IgD-negative memory B cell (primary cell): ENCODE results near the gene TEX29. TPM values are rescaled to one million over a fixed set of nuclear protein-coding genes. Genes with fewer than 3 reads are reported as not detected.

Experiments
- H3K27ac Mint-ChIP-seq, 3 donors: one replicate each; pipeline ENCODE4 v1.8.0; 2020 to 2022; ENCODE audit warnings: mild to moderate bottlenecking in 3 of 3, mixed read lengths in 3 of 3, moderate library complexity in 1 of 3
- H3K27me3 Mint-ChIP-seq: one replicate; pipeline ENCODE4 v1.8.0; 2021; ENCODE audit warnings: mixed read lengths
- H3K36me3 Mint-ChIP-seq: one replicate; pipeline ENCODE4 v1.8.0; 2020; ENCODE audit warnings: mild to moderate bottlenecking, mixed read lengths
- H3K4me1 Mint-ChIP-seq, 3 donors: one replicate each; pipeline ENCODE4 v1.8.0; 2020 to 2022; ENCODE audit warnings: mixed read lengths in 3 of 3, mild to moderate bottlenecking in 1 of 3
- H3K4me3 Mint-ChIP-seq, 4 donors: one replicate each; pipeline ENCODE4 v1.8.0; 2020 to 2022; ENCODE audit warnings: mild to moderate bottlenecking in 4 of 4, mixed read lengths in 4 of 4, moderate library complexity in 3 of 4
- H3K9me3 Mint-ChIP-seq, 3 donors: one replicate each; pipeline ENCODE4 v1.8.0; 2020 to 2021; ENCODE audit warnings: mixed read lengths in 3 of 3, mild to moderate bottlenecking in 1 of 3
- polyA plus RNA-seq: library from polyadenylated mRNA; unstranded; fragments of 300-500 nt; fragmentation: Illumina TruSeq; gene quantifications from one replicate; pipeline ENCODE4 v1.2.3, GENCODE V29; 2021

Gene TEX29
- polyA plus RNA-seq, 1 donor from 2014 or later, result not detected

DNA sequence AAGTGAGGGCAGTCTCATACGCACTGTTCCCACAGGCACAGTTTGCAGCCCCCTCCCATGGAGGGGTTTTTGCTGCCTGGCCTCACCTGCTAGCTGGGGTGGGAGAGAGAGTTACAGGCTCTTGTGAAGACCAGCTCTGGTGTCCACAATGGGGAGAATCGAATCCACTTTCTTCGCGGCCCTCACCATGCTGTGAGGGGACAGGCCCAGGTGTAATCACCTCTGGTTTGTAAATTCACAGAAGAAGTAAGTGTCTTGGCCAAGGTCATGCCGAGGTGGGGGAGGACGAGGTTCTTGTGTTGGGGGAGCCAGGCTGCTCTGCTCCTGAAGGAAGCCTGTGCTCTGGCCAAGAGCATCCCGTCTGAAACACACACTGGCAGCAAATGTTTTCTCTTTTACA is 39.5 kb downstream of the TEX29 start:
- no peaks in the 10 kb centered on the region for H3K36me3 Mint-ChIP-seq
- H3K9me3 Mint-ChIP-seq, result peaks cover 0 to 2% (median 0%) of the 10 kb centered on the region in 3 donors
- no peak overlapping the region for H3K4me3 Mint-ChIP-seq
- no peaks in the 10 kb centered on the region for H3K4me1 Mint-ChIP-seq
- H3K27me3 Mint-ChIP-seq, result peaks cover 8% of the 10 kb centered on the region
- no peak overlapping the region for H3K27ac Mint-ChIP-seq

DNA sequence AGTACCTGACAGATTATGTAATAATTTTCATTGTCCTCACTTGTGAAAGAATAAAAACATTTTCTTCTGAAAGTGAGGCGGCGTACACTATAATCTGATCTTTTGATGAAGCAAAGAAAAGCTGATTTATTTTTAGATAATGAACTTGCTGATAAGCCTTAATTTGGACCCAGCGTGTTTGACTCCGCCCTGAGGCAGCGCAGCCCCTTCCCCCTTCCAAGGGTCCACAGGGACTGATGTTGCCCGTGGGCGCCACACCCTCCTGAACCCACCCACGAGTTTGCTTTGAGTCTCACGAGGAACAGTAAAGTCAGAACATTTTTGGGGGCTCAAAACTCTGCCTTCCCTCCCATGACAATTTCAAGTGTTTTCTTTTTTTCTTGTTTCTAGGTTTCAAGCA is 40.0 kb downstream of the TEX29 start:
- Mint-ChIP-seq H3K4me3 (no peak overlapping the region), H3K27ac (no peak overlapping the region), H3K4me1 (no peaks in the 10 kb centered on the region), H3K27me3 (peaks cover 8% of the 10 kb centered on the region), H3K9me3 (peaks cover 0 to 2% (median 0%) of the 10 kb centered on the region in 3 donors), H3K36me3 (no peaks in the 10 kb centered on the region)

DNA sequence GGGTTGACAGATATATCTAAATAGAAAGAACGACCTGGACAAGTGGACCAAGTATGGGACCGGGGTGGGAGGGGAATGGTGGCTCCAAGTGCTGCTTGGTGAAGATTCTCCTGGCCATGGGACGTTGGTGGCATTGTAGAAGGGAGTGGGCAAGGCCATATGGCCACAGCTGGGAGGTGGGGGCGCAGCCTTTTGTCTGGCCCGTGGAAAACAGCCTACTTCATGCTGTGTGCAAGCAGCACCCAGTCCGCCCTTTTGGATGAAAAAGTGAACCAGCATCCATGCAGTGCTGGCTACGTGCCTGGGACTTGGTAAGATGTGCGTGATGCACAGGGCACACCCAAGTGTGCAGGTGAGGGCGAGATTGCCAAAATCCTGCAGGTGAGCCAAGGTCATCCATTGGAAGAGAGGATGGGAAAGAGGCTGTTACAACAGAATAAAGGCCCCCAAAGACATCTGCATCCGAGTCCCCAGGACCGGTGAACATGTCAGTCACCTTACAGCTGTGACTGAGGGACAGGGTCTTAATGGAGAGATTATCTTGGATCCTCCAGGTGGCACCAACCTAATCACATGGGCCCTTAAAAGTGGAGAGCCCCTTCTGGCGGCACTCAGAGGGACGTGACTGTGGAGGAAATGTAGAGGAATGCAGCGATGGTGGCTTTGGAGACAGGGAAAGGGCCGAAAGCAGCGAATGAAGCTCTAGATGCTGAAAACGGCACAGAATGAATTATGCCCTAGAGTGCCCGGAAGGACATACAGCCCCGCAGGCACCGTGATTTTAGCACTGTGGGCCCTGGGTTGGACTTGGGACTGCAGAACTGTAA is 40.8 kb downstream of the TEX29 start:
- peaks cover 8% of the 10 kb centered on the region for H3K27me3 Mint-ChIP-seq
- H3K9me3 Mint-ChIP-seq, result peaks cover 0 to 2% (median 0%) of the 10 kb centered on the region in 3 donors
- no peak overlapping the region for H3K4me3 Mint-ChIP-seq
- H3K4me1 Mint-ChIP-seq, result no peaks in the 10 kb centered on the region
- H3K36me3 Mint-ChIP-seq, result no peaks in the 10 kb centered on the region
- H3K27ac Mint-ChIP-seq, result no peak overlapping the region

DNA sequence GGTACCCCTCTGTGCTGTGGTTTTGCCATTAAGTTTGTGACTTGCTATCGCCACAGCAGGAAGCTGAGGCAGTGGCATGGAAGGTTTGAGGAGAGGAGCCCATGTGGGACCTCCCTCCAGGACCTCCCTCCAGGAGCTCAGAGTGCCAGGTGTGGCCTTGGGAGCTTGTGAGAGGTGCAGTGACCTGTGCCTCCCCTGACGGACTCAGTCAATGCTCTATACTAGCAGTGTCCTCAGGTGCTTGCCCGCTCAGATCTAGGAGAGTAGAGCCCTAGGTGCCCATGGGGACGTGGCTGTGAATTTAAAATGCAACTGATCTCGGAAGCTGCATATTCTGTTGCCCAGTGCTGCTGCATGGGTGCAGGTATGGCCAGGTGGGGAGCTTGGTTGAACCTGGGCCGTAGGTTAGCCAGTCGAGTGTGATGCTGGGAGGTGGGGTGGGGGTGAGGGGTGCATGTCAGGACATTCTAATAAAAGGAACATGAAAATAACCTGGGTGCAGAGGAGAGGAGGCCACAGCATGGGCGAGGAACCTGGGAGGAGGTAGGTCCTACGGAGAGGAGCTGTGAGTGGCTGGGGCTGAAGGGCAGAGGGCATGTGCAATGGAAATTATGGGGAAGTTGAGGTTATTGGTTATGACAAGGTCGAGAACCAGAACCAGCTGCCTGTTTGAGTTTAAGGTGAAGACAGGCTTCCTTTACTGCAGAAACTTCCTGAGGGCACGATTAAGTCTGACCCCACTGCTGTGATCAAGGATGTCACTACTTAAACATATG is 41.6 kb downstream of the TEX29 start:
- no peak overlapping the region for H3K27ac Mint-ChIP-seq
- H3K4me1 Mint-ChIP-seq, result no peaks in the 10 kb centered on the region
- peaks cover 8% of the 10 kb centered on the region for H3K27me3 Mint-ChIP-seq
- no peaks in the 10 kb centered on the region for H3K36me3 Mint-ChIP-seq
- H3K4me3 Mint-ChIP-seq, result no peak overlapping the region
- peaks cover 0 to 2% (median 0%) of the 10 kb centered on the region in 3 donors for H3K9me3 Mint-ChIP-seq

DNA sequence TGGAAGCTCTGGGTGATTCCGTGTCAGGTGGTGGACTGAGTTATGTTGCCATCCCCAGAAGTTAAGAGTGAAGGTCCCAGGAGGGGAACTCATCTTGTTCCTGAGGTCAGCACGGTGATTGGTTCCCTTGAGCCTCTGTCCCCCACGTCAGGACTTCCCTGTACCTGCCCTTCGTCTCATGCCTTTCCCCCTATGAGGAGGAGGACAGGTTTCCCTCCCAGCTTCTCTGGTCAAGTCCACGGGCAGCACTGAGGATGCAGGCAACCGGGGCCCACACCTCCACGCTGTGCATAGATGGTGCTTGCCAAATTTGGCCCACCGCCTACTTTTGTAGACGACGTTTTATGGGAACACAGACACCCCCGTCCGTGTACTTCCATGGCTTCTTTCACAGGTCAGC is 42.7 kb downstream of the TEX29 start:
- no peak overlapping the region for H3K4me3 Mint-ChIP-seq
- H3K27me3 Mint-ChIP-seq, result peaks cover 8% of the 10 kb centered on the region
- H3K36me3 Mint-ChIP-seq, result no peaks in the 10 kb centered on the region
- peaks cover 0 to 2% (median 0%) of the 10 kb centered on the region in 3 donors for H3K9me3 Mint-ChIP-seq
- no peak overlapping the region for H3K27ac Mint-ChIP-seq
- no peaks in the 10 kb centered on the region for H3K4me1 Mint-ChIP-seq

DNA sequence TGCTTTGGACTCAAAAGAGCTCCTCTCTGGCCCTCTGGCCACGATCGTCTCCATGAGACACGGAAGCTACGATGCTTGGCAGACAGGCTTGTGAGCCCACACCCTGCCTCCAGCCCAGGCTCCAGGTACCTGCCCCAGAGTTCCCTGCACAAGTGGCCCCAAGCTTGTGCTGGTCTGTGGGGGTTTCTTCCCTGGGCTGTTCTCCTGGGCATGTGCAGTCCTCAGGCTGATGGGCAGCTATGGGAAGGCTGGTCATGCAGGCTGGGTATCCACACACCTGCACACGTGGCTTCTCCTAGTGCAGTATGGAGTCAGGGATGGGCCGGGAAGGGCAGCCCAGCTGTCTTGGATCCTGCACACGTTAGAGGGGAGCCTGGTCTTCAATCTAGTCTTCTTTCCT is 43.1 kb downstream of the TEX29 start:
- Mint-ChIP-seq H3K27me3 (peaks cover 8% of the 10 kb centered on the region), H3K36me3 (no peaks in the 10 kb centered on the region), H3K4me1 (no peaks in the 10 kb centered on the region), H3K27ac (no peak overlapping the region), H3K4me3 (no peak overlapping the region), H3K9me3 (peaks cover 0 to 2% (median under 1%) of the 10 kb centered on the region in 3 donors)

DNA sequence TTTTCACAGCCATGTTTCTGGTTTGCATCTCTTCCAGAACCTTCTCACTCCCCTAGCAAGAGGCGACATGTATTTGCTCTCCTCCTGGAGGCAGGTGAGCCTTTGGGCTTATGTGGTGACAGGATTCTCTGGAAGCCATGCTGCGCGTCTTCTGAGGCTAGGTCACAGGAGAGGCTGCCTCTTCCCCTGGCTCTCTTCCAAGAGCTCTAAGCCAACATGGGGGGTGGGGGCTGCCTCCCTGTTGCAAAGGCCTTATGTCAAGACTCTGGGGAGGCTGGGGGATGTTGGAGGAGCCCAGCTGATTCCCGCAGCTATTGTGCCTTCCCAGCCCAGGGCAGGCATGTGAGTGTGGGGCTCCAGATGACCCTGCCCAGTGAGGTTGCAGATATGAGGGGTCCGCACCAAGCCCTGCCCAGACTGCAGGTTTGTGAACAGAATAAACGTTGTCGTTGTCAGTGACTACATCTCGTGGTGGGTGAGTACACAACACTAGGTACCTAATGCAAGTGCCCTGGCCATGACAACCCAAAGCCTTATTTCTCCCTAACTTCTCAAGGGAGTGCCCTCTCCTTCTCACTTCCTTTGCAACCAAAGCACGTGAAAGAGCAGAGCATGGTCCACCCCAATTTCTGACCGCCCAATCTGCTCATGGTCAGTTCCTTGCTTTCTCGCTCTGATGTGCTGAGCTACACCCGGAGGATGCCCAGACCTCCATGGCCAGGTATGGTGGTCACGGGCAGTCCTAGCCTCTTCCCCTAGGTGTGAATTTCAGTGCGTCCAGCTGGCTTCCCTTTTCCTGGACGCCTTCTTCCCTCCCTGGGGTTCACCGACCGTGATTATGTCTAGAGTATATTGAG is 44.9 kb downstream of the TEX29 start:
- H3K4me1 Mint-ChIP-seq, result no peaks in the 10 kb centered on the region
- H3K4me3 Mint-ChIP-seq, result no peak overlapping the region
- peaks cover 0 to 8% (median 4%) of the 10 kb centered on the region in 3 donors for H3K9me3 Mint-ChIP-seq
- H3K27me3 Mint-ChIP-seq, result peaks cover 8% of the 10 kb centered on the region
- no peak overlapping the region for H3K27ac Mint-ChIP-seq
- no peaks in the 10 kb centered on the region for H3K36me3 Mint-ChIP-seq

DNA sequence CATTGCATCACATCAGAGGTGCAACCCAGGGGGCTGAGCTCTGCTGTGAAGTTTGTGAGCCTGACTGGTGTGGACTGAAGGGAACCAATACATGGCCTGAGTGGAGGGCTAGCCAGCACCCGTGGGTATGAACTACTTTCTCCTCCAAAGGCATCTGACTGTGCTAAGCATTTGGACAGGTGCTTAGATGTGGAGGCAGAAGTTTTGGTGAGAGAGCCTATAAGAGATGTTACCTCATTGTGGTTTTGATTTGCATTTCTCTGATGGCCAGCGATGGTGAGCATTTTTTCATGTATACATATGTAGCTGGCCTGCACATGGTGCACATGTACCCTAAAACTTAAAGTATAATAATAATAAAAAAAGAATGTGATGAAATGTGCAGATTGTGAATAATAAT is 46.9 kb downstream of the TEX29 start:
- H3K27ac Mint-ChIP-seq, result no peak overlapping the region

DNA sequence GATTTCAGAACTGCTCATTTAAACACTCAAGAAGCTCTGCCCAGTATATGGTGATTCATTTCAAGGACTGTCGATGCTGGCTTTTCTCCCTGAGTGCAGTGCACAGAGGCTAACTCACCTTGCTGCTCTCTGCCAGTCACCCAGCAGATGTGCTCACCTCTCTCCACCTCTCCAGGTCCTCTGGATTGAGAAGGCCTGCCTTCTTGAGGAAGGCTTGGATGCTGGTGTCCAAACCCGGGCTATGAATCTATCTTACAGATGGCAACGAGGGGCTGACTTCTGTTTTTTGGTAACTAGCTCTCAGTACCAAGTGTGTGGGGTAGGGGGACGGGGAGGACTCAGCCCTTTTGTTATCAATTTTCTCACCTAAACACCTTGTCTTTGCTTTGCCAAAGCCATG is 47.6 kb downstream of the TEX29 start:
- Mint-ChIP-seq H3K4me3 (no peak overlapping the region), H3K27me3 (peaks cover 1% of the 10 kb centered on the region), H3K36me3 (no peaks in the 10 kb centered on the region), H3K9me3 (peaks cover 0 to 8% (median 4%) of the 10 kb centered on the region in 3 donors), H3K4me1 (no peaks in the 10 kb centered on the region), H3K27ac (no peak overlapping the region)

More for the DNA sequence above, 46.9 kb downstream of the TEX29 start:
- Mint-ChIP-seq H3K9me3 (peaks cover 0 to 8% (median 6%) of the 10 kb centered on the region in 3 donors), H3K36me3 (no peaks in the 10 kb centered on the region), H3K4me3 (no peak overlapping the region), H3K4me1 (no peaks in the 10 kb centered on the region), H3K27me3 (peaks cover 4% of the 10 kb centered on the region)

DNA sequence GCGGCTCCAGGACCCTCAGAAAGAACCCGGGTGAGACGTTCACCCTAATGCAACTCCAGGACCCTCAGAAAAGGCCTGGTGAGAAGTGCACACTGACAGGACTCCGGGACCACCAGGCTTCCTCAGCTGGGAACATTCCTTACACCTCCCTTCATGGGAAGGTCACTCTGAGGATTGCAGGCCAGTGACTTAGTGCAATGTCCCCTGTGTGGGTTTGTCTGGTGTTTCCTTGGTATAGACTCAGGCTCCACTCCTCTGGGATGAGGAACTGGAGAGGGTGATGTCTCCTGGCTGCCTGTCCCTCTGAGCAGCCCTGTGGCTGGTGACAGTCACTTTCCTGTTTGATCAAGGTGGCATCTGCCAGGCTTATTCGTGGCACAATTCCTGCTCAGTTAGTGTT is 49.7 kb downstream of the TEX29 start:
- H3K9me3 Mint-ChIP-seq, result peaks cover 0 to 8% (median 4%) of the 10 kb centered on the region in 3 donors
- H3K4me3 Mint-ChIP-seq, result no peak overlapping the region
- no peaks in the 10 kb centered on the region for H3K4me1 Mint-ChIP-seq
- no peak overlapping the region for H3K27ac Mint-ChIP-seq
- H3K36me3 Mint-ChIP-seq, result no peaks in the 10 kb centered on the region
- no peaks in the 10 kb centered on the region for H3K27me3 Mint-ChIP-seq

DNA sequence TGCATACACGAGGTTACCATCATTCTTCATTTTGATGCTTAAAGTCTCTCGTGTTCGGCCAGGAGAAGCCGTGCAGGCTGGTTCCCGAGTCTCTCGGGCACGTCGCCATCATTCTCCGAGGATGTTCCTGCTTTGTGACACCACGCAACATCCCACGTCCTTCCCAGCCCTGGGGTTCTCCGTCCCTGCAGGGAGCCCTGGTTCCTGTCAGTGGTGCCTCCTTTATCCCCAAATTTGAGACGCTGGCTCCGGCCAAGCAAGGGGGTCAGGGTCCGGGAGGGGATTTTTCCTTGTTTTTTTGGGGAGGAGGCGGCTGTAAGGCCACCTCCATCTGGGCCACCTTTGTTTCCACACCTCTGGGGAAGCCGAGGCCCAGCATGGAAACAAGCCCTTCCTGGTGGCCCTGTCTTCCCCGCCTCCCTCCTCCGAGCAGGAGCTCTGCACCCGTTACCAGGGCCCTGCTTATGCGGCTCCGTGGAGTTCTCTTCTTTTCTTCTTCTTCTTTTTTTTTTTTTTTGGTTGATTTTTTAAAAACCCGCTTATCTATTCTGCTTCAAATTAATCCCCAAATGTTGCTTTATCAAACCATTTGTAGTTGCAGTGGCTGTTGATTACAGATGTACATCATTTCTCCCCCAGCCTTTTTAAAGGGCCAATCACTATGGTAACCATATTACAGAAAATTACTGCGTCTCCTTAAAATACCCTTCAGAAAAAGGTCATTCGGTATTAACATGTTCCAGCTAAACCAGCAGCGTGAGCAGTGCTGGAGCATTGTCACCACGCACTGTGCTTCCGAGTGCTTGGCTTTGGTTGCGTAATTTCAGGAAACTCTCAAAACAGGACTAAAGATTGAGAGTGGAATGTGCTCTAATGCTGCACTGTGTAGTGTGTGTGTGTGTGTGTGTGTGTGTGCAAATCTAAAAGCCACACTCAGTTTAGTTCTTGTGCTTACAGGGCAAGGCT is 50.4 kb downstream of the TEX29 start:
- Mint-ChIP-seq H3K36me3 (no peaks in the 10 kb centered on the region), H3K9me3 (peaks cover 0 to 8% (median 4%) of the 10 kb centered on the region in 3 donors), H3K4me1 (no peaks in the 10 kb centered on the region), H3K4me3 (no peak overlapping the region), H3K27ac (no peak overlapping the region), H3K27me3 (no peaks in the 10 kb centered on the region)

DNA sequence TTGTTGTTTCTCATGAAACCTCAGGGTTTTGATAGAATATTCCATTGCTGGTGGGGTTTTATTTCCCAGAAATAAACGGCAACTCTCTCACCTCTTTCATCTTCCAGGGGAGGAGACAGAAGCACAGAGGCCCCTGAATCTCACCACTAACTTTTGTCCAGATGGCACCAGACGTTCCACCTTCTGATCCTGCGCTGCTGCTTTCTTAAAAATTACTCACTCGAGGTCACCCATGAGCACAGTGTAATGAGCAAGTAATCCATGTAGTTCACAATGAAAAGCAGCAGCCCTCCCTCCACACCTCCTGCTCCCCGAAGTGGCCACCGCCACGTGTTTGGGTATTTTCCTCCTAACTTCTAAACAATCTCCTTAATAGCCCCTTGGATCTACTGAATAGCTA is 51.3 kb downstream of the TEX29 start:
- H3K4me3 Mint-ChIP-seq, result no peak overlapping the region
- no peaks in the 10 kb centered on the region for H3K4me1 Mint-ChIP-seq
- H3K9me3 Mint-ChIP-seq, result peaks cover 0 to 8% (median 4%) of the 10 kb centered on the region in 3 donors
- H3K27me3 Mint-ChIP-seq, result no peaks in the 10 kb centered on the region
- H3K36me3 Mint-ChIP-seq, result no peaks in the 10 kb centered on the region
- no peak overlapping the region for H3K27ac Mint-ChIP-seq

DNA sequence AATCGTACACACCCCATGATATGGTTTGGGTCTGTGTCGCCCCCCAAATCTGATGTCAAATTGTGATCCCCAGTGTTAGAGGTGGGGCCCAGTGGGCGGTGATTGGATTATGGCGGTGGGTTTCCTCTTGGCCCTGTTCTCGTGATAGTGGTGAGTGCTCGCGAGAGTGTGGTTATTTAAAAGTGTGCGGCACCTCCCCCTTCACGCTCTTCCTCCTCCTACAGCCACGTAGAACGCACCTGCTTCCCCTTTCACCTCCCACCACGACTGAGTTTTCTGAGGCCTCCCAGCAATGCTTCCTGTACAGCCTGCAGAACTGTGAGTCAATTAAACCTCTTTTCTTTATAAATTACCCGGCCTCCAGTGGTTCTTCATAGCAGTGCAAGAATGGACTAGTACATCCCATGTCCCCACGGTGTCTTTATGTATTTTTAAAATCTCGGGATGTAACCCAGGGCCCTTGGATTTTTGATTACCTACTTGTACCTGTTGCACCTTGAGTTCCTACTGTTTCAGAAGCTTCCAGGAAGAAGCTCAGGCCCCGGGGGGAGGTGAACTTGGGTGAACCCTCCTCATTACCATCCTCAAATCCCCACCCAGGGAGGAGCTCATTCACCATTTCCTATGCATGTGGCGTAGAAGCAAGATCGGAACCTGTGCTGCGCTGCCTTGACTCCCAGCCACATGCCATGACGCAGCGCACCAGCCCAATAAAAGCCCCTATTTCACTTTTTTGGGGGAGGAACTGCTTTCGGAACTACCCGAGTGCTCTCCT is 52.4 kb downstream of the TEX29 start:
- no peaks in the 10 kb centered on the region for H3K36me3 Mint-ChIP-seq
- peak overlapping the region in 1 of 3 donors; percentile 39 for H3K27ac Mint-ChIP-seq
- H3K4me3 Mint-ChIP-seq, result peak overlapping the region in 1 of 4 donors; percentile 24
- H3K9me3 Mint-ChIP-seq, result peaks cover 0 to 8% (median 4%) of the 10 kb centered on the region in 3 donors
- no peaks in the 10 kb centered on the region for H3K4me1 Mint-ChIP-seq
- H3K27me3 Mint-ChIP-seq, result no peaks in the 10 kb centered on the region
